ENCODE results near the gene SZT2.
"Not testable (repeated sequence)": the region's sequence is repeated elsewhere in the genome, so short reads cannot be mapped to it uniquely, and the experiment has no call there.

The SZT2 gene

DNA sequence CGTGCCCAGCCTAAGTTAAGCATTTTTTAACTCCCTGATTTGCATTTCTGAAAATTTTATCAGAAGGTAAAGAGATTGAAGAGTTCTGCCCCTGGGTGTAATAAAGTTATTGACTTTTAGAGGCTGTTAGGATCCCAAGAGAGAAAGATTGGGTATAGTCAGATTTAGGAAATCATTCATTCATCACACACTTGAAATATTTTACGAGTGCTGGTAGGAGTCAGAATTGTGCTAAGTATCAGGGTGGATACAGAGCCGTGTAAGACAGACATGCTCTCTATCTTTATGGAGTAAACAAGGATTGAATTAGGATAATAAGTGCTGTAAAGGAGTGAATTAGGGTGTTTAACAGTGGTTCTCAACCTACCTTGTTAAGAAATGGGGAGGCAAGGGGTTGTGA is 3.0 kb downstream of the SZT2 start:
- DNase-seq, result no peak

DNA sequence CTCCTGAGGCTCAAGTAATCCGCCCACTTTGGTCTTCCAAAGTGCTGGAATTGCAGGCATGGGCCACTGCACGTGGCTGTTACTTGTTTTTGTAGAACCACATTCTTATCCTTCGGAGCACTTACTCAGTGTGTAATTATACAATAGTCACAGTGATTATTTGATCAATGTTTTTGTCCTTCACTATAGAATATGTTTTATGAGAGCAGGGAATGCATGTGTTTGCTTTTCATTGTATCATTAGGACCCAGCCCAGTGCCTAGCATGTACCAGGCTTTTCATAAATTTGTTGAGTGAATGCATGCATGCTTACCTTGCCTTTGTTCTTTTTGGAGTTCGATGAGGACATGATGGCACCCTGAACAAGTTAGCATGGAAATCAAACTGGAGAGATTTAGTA is 5.8 kb downstream of the SZT2 start:
- DNase-seq, result no peak

DNA sequence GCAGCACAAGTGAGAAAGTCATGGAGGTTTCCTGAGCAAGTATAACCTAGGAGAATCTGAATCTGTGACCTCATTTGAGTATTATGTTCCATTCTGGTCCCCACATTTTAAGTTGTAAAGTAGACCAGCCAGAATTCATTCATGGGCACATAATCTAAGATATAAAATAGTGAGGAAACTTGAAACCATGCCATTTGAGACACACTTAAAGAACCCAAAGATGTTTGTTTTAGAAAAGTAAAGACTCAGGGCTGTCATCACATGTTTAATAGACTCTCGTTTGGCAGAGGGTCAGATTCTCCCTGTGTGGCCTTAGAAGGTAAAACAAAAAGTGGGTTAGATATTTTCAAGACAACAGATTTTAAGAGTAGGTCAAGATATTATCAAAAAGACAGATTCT is 6.4 kb downstream of the SZT2 start:
- no peak for DNase-seq

DNA sequence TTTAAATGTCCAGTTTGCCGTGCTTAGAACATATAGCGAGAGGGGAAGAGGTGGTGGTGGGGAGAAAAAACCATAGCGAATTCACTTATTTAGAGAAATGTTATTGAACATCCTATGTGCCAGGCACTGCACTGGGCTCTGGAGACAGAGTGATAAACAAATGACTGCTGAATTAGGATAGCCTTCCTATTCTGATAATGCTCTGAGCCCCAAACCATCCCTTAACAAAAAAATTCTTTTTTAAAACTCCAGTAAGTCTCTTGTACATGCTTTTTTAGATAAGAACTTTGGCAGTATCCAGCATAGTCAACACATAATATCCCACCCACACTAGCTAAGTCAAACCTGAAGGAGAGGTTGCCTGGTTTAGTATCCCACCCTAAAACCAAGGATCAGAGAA is 8.5 kb downstream of the SZT2 start:
- DNase-seq, result no peak

DNA sequence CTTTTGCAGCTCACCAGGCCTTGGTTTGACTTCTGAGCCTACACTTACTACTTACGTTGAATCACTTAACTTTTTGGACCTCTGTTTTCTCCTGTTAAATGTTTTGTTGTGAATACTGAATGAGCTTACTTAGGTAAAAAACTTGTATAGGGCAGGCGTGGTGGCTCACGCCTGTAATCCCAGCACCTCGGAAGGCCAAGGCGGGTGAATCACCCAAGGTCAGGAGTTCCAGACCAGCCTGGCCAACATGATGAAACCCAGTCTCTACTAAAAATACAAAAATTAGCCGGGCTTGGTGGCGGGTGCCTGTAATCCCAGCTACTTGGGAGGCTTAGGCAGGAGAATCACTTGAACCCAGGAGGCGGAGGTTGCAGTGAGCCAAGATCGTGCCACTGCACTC is 10.7 kb downstream of the SZT2 start:
- not testable (repeated sequence) for DNase-seq

DNA sequence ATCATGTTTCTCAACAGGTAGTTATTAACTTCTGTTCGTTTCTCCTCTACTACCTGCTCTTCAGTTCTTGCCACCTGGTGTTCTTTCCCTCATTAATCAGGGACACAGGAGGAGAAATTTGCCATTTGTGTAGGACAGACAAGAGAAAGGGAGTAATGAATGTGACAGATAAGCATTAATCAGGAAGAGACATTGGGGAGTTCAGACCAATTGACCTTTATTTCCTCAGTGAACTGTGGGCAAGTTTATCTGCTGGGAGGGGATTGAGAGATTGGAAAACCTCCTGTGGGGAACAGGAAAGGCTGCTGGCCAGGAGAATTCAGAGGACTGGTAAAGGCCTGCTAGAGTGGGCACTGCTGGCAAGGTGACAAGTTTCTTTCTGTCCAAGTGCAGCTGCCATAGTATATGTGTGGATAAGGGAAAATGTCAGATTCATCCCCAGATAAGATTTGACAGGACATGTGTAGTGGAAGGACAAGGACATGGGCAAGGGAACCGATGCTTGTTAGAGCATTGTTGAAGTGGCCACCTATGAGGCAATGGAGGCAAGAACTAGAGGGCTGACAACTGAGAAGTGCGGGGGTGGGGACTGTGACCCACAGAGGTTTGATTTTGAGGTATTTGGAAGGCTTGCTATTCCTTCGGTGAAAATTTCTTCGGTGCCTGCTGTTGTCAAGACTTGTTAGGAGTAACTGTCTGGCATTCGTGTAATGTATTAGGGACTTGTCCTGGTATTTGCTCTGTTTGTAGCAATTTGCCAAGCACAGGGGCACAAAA is 12.6 kb downstream of the SZT2 start:
- no peak for DNase-seq

DNA sequence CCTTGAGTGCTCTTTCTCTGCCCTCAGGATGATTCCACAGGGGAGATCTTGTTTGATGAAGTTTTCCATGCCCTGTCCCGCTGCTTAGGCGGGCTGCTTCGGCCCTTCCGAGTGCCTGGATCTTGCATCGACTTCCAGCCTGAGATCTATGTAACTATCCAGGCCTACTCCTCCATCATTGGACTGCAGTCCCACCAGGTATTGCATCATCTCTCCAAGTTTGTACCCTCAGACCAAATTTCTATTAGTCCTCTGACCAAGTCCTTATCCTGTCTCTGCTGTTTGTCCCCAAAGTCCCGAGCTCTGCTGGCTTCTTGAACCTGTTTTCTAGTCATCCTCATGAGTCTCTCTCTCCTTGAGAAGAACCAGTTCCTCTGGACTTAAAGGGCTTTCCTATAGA is 14.7 kb downstream of the SZT2 start:
- DNase-seq, result no peak

DNA sequence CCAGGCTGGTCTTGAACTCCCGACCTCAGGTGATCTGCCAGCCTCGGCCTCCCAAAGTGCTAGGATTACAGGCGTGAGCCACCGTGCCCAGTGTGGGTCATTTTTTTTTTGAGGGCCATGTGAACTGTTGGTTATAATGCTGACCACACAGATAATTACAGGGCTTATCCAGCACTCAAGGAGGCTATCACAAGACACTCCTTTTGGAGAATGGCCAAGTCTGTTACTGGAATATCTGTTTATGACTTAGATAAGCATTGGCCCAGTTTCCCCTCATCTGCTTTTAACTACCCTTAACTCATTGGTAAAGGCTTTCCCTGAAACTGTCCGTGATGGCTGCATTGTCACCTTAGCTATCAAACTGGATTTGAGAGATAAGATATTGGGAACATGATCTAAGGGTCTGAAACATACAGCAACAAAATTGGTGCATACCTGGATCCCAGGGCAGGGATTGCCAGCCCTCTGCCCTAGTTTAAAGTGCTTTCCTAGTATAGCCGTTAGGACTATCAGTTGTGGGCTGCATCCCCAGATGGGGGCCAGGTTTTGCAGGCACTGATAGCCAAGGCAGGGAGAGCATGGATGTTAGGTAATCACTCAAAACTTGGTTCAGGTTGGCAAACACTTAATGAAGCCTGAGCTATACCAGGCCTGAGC is 15.6 kb downstream of the SZT2 start:
- no peak for DNase-seq

DNA sequence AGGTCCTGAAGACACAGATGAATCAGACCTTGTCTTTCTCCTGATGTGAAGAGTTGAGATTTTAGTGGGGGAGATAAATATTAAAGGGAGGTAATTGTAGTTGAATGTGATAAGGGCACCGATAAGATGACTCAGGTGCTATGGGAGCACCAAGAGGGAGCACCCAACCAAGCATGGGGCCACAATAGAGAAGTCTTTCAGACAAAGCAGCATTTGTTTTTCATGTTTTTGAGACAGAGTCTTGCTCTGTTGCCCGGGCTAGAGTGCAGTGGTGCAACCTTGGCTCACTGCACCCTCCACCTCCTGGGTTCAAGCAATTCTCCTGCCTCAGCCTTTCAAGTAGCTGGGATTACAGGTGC is 16.2 kb downstream of the SZT2 start:
- no peak for DNase-seq

DNA sequence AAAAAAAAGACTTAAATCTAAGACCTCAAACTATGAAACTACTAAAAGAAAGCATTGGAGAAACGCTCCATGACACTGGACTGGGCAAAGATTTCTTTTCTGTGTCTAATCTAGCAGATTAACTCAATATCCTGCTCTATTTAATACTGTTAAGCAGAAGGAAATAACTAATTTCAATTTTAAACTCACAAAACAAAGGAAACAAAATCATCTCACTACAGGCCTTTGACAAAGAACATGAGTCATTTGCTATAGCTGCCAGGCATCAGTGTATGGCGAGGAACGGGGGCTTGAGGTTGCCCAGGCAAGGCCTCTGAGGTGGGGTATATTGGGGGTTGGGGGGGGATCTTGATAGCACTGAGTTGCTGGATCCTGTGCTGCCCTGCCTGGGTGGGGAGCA is 20.9 kb downstream of the SZT2 start:
- no peak for DNase-seq

DNA sequence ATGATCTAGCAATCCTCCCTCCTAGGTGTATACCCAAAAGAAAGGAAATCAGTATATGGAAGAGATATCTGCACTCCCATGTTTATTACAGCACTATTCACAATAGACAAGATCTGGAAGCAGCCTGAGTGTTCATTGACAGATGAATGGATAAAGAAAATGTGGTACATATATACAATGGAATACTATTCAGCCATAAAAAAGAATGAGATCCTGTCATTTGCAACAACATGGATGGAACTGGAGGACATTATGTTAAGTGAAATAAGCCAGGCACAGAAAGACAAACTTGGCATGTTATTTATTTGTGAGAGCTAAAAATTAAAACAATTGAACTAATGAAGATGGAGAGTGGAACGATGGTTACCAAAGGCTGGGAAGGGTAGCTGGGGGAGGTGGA is 23.7 kb downstream of the SZT2 start:
- DNase-seq, result not testable (repeated sequence)

DNA sequence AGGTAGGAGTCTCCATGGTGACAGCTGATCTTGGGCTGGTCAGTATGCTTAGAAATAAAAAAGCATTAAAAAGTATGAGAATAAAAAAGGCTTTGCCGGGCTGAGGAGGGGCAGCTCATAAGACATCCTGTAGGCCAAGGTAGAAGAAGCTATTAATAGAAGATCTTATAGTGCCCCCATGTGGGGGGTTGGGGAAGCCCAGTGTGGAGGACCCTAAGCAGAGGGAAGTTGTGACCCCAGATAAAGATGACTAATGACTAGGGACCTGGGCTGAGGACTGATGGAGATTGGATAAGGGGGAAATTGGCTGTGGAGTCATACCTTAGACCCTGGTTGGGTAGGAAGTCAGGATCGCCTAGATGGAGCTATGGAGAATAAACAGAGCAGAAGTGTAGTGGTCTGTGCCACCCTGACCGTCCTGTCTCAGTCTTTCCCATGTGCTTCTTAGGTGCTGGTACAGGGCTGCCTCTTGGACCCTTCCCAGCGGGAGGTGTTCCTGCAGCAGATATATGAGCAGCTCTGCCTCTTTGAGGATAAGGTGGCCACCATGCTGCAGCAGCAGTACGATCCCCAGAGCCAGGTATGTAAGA is 25.0 kb downstream of the SZT2 start:
- DNase-seq, result peak; percentile 39

DNA sequence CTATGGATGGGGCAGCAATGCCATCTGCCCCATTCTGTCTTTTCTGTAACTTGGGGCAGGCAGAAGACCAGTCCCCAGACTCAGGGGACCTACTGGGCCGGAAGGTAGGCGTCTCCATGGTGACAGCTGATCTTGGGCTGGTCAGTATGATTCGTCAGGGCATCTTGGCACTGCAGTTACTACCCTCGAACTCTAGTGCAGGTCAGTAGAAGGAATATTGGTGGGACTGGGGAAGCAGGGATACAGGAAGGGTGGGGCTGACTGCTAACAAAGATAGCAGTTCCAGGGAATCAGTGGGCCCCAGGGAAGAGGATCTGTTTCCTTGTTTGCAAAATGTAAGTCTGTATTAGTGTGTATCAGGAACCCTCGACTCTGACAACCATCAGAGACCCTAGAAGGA is 26.2 kb downstream of the SZT2 start:
- DNase-seq, result no peak

DNA sequence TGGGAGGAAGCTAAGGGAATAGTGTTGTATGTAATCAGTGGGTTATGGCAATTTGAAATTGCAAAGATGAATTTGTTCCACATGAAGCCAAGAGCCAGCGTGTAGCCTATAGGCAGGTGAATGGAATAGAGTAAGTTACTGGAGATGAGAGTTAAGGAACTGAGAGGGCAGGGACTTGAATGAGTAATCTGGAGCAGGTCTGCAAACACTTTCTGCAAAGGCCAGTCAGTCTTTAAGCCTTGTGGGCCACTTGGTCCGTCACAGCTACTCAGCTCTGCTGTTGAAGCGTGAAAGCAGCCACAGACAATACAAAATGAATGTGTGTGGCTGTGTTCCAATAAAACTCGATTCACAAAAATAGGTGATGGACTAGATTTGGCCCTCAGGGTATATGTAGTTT is 29.2 kb downstream of the SZT2 start:
- no peak for DNase-seq

DNA sequence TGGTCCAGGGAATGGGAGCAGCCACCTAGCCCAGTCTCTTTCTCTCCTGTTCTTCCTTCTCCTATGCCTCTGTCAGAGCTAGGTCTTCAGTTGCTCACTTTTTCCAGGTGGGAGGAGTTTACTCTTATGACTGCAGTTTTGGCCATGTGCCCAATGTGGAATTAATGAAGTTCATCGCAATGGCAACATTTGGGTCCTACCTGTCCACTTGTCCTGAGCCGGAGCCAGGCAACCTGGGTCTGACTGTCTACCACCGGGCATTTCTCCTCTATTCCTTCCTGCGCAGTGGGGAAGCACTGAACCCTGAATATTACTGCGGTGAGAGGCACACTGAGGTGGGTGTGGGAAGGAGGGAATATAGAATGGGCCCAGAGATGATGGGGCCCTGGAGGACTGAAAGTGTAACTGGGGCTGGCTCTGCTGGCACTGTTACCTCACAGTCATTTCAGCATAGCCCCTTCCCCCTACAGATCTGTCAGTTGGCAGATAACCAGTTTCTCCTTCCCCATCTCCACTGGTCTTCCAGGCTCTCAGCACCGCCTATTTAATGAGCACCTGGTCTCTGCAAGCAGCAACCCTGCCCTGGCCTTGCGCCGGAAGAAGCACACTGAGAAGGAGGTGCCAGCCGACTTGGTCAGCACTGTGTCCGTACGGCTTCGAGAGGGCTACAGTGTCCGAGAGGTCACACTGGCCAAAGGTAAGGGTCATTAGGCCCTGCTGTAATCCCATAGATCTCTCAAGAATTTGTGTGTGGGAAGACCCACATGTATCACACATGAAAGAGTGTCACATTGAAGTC is 30.1 kb downstream of the SZT2 start:
- DNase-seq, result no peak

DNA sequence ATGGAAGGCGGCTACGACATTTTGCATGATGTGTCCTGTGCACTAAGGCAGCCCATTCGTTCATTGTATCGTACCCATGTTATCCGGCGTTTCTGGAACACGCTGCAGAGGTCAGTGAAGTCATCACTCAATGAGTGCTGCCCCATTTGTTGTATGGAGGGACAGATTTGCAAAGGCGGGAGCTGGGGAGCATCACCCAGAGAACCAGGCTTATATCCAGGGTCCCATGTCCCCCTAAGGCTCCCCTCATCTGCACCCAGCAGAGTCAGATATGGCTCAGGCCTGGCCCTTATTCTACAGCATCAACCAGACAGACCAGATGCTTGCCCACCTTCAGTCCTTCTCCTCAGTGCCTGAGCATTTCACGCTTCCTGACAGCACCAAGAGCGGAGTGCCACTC is 31.2 kb downstream of the SZT2 start:
- DNase-seq, result no peak

DNA sequence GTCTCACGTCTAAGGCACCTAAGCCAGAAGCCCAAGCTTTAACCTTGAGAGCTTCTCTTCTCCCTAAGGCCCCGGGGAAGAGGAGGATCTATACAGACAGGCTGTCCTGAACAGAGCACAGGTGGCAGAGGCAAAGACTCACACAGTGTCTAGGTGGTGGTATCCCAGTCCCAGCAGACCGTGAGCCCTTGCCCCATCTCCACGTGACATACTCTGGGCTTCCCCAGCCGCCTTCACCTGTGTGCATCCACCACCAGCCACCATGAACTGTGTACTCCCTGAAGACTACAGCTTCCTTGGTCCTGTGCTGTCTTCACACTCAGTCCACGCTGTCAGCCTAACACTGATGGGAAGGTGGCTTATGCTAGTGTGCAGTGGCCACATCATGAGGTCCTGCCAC is 31.7 kb downstream of the SZT2 start:
- no peak for DNase-seq

DNA sequence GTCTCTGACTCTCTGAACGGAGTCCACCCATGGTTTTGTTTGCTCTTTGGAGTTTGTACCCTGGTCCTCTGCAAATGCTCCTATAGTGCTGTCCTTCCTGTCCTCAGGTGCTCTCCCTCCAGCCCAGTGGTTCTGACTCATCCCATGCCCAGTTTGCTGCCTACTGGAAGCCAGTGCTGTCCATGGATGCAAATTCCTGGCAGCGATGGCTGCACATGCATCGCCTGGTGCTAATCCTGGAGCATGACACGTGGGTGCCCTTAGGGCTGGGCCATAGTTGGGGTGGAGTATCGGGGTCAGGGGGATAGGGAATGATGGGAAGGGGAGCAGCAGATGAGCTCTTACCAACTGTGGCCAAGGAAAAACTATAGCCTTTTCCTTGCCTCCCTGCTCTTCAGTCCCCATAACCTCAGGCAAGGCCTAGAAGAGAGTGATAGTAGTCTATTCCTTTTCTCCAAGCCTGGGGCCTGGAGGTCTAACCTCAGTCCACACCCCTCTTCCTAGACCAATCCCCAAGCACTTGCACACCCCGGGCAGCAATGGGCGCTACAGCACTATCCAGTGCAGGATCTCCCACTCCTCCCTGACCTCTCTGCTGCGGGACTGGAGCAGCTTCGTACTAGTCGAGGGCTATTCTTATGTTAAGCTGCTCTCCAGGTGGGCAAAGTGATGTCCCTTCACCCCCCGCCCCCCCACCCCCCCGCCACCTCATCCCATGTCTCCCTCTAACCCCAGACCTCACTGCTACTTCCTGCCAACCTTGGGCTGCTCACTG is 32.5 kb downstream of the SZT2 start:
- DNase-seq, result no peak

DNA sequence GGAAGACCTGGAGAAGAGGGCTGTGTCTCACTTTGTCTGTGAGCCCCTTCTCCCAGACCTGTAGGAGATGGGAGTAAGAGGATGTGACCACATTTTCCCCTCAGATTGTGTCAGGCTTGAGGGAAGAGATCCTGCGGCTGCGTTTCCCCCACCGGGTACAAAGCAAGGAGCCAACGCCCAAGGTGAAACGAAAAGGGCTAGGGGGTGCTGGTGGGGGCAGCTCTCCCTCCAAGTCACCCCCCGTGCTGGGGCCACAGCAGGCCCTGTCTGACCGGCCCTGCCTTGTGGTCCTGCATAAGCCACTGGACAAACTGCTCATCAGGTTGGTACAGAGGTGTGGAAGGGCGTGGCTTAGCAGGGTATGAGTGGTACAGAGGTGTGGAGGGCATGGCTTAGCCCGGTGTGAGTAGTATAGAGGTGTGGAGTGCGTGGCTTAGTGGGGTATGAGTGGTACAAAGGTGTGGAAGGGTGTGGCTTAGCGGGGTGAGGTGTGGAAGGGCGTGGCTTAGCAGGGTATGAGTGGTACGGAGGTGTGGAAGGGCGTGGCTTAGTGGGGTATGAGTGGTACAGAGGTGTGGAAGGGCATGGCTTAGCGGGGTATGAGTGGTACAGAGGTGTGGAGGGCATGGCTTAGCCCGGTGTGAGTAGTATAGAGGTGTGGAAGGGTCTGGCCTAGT is 33.4 kb downstream of the SZT2 start:
- no peak for DNase-seq

DNA sequence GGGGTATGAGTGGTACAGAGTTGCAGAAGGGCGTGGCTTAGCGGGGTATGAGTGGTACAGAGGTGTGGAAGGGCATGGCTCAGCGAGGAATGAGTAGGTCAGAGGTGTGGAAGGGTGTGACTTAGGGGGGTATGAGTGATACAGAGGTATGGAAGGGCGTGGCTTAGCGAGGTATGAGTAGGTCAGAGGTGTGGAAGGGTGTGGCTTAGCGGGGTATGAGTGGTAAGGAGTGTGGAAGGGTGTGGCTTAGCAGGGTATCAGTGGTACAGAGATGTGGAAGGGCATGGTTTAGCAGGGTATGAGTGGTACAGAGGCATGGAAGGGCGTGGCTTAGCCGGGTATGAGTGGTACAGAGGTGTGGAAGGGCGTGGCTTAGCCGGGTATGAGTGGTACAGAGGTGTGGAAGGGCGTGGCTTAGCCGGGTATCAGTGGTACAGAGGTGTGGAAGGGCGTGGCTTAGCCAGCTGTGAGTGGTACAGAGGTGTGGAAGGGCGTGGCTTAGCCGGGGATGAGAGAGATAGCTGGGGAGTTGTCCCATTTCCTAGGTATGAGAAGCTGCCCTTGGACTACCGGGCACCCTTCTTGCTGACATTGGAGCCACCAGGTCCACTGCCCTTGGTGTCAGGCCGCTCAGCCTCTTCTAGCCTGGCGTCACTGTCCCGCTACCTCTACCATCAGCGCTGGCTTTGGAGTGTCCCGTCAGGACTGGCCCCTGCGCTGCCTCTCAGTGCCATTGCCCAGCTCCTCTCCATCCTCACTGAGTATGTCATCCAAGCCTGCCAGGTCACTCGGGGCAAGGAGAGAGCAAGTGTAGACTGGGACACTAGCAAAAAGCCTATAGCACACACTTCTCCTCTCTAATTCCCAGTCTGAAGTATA is 34.2 kb downstream of the SZT2 start:
- no peak for DNase-seq

DNA sequence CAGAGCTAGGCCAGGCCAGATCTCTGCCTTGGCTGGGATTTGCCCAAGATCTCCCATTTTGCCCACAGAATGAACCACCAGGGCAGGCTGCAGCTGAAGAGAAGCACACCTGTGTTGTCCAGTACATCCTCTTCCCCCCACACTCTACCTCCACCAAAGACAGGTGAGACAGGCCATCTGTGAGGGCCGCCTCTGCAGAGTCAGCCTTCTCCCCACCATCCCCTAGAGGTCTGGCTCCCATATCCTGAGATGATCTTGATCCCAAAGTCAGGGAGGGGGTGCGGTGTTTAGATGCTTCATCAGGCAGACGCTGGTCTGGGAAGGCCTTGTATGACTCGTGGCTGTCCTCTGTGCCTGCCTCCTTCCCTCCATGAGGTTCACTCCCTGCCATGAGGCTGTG is 35.3 kb downstream of the SZT2 start:
- no peak for DNase-seq
